Fibroblast of skin of right biceps (primary cell): Measurements from ENCODE around the gene SHANK1.
"Not testable (repeated sequence)": the region's sequence is repeated elsewhere in the genome, so short reads cannot be mapped to it uniquely, and the experiment has no call there.

Experiments
- DNase-seq: peaks from one replicate; pipeline ENCODE4 v3.0.0-alpha.2; 2013

The SHANK1 gene

DNA sequence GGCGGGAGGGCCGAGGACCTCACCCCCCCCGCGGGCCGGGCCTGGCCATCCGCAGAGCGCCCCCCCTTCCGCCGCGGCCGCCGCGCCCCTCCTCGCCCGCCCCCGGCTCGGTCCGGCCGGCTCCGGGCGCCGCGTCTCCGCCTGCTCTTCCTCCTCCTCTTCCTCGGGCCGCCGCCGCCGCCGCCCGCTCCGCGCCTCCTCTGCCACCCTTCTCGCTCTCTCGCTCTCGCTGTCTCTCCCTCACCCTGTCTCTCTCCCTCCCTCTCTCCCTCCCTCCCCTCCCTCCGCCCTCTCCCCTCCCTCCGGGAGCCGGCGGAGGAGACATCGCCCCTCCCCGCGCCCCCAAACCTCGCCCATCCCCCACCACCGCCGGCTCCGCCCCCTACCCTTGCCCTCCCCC lies at the start of gene SHANK1:
TSS of gene SHANK1 (minus strand) at position 237 of the 400 bp plus-strand sequence. CDS start 2,883 bp downstream, outside the sequence.
- DNase-seq: peak; percentile 47

DNA sequence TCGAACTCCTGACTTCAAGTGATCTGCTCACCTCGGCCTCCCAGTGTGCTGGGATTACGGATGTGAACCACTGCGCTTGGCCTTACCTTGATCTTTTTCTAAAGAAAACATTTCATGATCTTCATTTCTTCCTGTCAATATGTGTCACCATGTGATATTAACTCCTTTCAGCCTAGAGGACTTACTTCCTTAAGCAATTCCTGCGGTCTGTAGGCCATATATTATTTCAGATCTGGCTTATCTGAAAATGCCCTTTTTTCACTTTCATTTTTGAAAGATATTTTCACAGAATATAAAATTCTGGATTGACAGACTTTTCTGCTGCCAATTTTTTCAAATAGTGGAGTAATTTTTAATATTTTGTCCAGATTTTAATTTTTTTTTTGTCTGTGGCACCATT lies 48.7 kb upstream of the SHANK1 start:
- DNase-seq: no peak

DNA sequence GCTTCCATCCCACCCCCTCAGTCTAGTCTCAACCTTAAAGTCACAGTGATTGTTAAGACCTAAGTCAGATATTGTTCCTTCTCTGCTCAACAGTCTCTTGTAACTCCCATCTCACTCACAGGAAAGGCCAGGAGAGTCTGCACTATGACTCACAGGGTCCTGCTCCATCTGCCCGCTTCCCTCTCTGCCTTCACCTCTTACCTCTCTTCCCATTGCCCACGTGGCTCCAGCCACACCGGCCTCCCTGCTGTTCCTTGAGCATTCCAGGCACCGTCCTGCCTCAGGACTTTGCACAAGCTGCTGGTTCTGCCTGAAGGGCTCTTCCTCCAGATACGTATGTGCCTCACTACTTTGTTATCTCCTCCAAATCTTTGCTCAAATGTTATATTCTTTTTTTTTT lies 47.7 kb upstream of the SHANK1 start:
- not testable (repeated sequence) for DNase-seq

DNA sequence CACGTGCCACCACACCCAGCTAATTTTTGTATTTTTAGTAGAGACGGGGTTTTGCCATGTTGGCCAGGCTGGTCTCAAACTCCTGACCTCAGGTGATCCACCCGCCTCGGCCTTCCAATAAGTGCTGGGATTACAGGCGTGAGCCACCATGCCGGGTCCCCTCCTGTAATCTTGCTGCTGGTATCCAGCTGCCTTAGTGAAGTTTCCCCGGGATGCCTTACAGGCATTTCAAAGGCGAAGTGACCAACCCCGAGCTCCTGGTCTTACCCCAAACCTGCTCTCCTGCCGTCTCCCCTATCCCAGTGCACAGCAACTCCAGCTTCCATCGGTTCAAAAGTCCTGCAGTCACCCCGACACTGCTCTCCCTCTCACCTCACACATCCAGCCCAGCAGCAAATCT lies 47.1 kb upstream of the SHANK1 start:
- not testable (repeated sequence) for DNase-seq

DNA sequence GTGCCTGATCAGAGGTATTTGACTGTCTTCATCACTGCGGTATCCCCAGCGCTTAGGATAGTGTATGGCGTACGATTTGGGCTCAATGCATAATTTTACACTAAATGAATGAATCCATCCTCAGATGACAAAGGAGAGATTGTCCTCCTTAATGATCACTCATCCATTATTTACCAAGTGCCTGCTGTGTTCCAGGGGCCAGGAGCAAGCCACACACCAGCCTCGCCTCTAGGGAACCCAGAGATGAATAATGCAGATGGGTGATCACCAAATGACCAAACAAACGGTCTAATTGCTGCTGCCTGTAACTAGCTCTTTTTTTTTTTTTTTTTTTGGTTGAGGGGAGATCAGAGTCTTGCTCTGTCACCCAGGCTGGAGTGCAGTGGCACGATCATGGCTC lies 44.8 kb upstream of the SHANK1 start:
- no peak for DNase-seq

DNA sequence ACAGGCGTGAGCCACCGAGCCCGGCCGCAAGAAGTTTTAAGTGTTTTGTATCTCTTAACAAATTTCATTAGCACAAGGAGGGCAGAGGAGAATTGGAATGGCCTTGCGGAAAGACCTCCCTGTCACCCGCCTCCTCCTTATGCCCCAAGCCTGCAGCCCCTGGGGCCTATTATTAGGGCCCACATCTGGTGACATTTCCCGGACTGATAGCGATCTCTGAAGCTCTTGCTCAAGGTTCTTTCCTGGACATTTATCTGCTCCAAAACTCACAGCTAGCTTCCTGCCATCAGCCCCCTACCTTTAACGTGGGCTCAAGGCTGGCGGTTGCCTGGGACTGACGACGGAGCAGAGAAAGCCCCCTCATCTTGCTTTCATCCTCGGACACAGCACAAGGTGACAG lies 43.9 kb upstream of the SHANK1 start:
- not testable (repeated sequence) for DNase-seq

DNA sequence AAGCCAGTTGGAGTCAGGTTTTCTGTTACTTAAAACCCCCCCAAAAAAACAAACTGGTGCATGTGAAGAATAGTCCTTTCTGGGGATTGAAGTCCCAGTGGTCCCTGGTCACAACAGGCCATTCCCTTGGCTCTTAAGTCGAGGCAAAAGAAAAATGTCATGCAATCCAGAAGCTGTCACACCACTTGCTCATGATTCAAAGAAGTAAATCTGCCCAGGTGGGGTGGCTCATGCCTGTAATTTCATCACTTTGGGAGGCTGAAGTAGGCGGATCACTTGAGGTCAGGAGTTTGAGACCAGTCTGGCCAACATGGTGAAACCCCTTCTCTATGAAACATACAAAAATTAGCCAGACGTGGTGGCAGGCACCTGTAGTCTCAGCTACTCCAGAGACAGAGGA lies 41.9 kb upstream of the SHANK1 start:
- not testable (repeated sequence) for DNase-seq

DNA sequence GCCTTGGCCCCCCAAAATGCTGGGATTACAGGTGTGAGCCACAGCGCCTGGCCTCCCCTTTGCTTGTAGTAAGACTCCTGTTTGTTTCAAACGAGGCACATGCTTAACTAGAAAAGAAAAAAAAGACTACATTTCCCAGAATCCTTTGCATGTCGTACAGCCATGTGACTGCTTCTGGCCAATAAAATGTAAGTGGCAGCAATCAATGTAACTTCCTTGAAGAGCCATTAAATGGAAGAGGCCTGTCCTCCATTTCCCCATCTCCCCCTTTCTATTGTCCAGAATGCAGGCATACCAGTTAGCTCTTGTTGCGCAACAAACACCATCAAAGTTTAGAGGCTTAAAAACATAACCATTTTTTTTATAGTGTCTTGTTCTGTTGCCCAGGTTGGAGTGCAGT lies 40.3 kb upstream of the SHANK1 start:
- peak; percentile 16 for DNase-seq

DNA sequence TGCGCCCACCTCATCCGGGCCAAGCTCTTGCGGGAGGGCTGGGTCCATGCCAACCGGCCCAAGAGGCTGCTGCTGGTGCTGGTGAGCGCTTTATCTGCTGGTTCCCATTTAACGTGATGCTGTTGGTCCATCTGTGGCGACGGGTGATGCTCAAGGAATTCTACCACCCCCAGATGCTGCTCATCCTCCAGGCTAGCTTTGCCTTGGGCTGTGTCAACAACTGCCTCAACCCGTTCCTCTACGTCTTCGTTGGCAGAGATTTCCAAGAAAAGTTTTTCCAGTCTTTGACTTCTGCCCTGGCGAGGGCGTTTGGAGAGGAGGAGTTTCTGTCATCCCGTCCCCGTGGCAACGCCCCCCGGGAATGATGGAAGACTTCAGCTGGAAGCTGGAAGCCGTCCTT lies 39.5 kb upstream of the SHANK1 start:
- DNase-seq: not testable (repeated sequence)

DNA sequence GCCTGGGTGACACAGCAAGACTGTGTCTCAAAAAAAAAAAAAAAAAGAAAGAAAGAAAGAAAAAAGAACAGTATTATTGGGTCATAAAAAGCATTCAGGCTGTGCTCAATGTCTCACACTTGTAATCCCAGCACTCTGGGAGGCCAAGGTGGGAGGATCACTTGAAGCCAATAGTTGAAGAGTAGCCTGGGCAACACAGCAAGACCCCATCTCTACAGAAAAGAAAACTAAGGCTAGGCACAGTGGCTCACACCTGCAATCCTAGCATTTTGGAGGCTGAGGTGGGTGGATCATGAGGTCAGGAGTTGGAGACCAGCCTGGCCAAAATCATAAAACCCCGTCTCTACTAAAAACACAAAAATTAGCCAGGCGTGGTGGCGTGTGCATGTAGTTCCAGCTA lies 38.0 kb upstream of the SHANK1 start:
- DNase-seq: not testable (repeated sequence)

DNA sequence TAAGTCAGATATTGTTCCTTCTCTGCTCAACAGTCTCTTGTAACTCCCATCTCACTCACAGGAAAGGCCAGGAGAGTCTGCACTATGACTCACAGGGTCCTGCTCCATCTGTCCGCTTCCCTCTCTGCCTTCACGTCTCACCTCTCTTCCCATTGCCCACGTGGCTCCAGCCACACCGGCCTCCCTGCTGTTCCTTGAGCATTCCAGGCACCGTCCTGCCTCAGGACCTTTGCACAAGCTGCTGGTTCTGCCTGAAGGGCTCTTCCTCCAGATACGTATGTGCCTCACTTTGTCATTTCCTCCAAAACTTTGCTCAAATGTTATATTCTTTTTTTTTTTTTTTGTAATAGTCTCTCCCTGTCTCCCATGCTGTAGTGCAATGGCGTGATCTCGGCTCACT lies 36.6 kb upstream of the SHANK1 start:
- DNase-seq: not testable (repeated sequence)

DNA sequence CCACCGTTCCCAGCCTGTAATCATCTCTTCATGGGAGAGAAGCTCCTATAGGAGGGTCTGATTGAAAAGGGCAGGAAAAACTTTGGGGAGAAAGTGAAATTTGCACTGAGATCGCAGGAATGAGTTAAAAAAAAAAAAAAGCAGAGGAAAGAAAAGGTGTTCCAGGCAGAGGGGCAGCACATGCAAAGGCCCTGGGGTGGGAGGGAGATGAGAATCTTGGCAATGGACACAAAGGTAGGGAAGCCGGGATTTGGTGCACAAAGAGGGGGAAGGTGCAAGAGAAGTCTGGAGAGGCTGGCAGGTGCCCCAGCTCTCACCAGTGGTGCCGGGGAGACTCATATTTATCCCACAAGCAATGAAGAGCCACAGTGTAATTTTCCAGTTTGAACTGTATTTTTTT lies 34.3 kb upstream of the SHANK1 start:
- no peak for DNase-seq

DNA sequence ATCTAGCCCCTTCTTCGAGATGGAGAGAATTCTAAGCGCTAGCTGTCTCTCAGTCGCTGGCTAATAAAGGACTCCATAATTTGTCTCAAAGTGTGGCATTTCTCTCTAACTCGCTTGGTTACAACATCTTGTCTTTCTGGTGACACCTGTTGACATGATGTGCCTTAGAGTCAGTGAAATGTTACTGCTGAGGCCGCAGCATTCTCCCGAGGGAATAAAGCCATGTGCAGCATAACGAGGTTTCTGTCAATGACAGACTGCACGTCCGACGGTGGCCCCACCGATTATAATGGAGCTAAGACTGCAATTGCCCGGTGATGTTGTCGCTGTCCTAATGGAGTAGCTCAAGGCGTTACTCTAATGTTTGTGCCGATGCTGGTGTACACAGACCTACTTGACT lies 30.4 kb upstream of the SHANK1 start:
- DNase-seq: no peak

DNA sequence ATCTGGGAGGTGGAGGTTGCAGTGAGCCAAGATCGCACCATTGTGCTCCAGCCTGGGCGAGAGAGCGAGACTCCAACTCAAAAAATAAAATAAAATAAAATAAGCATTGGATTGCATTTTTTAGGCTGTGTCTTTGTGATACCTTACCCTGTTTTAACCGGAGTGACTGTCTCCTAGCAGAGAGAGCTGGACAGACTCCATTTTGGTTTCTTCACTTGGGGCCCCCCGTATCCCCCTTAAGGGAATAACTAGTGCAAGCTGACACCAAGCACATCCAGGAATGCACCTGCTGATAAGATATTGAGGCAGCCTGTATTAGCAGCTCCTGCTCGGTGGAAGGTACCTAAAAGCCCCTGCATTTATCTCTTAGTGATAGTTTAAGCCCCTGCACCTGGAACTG lies 29.9 kb upstream of the SHANK1 start:
- no peak for DNase-seq

DNA sequence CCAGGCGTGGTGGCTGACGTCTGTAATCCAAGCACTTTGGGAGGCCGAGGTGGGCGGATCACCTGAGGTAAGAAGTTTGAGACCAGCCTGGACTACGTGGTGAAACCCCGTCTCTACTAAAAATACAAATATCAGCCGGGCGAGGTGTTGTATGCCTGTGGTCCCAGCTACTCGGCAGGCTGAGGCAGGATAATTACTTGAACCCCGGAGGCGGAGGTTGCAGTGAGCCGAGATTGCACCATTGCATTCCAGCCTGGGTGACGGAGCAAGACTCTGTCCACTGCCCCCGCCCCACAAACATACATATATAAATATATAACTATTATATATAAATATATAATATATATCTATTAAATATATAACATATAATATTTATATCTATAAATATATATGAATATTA lies 27.5 kb upstream of the SHANK1 start:
- DNase-seq: not testable (repeated sequence)

DNA sequence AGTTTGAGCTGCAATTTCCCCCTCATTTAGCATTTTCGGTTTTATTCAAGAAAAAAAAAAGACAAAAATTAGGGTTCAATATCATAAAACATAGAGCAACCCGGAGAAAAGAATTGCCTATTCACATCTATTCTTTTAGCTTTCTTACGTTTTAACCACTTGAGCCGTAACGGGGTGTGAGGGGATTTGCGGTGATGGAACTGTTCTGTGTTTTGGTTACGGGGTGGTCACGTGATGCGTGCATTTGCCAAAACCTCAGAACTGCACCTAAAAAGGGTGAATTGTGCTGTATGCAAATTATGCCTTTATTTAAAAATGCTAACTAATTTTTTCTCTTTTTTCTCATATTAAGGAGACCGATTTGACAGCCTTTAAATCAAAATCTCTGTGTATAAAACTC lies 25.6 kb upstream of the SHANK1 start:
- no peak for DNase-seq

DNA sequence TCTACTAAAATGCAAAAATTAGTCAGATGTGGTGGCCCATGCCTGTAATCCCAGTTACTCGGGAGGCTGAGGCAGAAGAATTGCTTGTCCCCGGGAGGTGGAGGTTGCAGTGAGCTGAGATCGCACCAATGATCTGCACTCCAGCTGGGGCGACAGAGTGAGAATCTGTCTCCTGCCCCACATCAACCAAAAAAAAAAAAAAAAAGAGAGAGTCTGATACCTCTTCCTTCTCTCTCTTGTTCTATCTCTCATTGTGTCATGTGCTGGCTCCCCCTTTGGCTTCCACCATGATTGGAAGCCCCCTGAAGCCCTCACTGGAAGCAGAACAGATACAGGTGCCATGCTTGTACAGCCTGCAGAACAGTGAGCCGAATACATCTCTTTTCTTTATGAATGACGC lies 23.9 kb upstream of the SHANK1 start:
- no peak for DNase-seq

DNA sequence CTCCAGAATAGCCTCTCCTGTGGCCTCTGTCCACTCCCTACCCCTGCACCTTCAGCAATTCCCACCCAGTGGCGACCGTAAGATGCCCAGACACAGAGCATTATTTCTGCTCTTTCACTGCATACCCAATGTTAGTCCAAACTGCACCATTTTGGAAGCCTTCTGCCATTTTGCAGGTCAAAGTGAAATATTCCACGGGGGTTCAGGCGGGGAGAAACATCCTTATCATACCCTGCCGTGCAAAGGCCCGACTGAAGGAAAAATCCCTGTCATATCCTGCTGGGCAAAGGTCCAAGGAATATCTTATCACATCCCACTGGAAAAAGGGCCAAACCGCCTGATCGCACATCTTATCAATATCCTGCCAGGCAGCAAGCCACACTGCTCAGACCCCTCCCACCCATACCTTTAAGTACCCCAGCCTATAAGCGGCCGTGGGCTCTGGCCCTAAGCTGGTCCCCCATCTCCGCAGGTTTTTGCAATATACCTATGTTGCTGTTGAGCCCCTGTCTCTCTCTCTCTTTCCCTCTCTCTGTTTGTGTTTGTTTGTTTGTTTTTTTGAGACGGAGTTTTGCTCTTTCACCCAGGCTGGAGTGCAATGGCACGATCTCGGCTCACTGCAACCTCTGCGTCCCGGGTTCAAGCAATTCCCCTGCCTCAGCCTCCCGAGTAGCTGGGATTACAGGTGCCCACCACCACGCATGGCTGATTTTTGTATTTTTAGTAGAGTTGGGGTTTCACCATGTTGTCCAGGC lies 21.8 kb upstream of the SHANK1 start:
- DNase-seq: no peak

DNA sequence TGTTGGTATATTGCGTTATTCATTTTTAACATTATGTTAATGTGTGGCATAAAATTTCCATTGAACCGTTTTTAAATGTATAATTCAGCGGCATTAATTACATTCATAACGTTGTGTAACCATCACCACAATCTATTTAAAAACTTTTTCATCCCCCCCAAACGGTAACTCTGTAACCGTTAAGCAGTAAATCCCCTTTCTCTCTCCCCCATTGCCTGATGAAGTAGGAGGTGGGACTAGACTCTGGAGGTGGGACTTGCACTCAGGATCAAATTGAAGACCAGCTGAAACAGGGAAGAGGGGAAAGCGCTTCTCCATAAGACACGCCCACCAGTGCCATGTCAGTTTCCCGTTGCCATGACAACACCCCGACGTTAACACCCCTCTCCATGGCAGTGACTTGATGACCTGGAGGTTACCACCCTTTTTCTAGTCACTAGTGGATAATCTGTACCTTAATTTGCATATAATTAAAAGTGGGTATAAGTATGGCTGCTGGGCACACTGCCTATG lies 20.4 kb upstream of the SHANK1 start:
- no peak for DNase-seq

DNA sequence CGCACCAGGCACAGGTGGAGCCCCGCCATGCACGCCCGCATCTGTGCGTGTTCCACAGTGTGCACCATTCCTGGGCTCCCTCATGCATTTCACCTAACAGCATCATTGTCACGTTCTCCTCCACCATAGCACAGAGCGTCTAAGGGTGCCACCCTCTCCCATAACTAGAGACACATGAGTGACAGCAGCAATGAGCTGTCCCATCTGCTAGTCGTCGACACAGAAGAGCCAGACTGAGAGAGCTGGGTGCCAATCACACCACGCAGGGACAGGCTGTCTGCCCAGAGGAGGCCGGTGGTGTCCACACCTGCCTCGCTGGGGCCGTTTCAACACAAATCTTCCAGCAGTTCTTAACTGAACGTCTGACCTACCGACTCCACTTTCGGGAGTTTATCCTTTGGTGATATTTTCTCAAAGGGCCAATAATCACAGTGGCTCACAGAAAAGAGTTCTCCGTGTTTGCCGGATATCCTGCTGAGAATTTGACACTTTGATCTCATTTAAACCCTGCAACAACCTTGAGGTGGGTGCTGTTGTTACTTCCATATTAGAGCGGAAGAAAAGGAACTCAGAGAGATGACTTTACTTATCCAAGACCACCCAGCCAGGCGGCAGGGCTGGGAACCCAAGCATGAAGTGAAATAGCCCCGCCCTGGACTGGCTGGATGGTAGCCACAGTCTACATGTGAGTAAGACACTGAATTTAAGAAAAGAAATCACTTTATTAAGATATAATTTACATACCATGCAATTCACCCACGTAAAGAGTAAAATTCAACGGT lies 19.7 kb upstream of the SHANK1 start:
- no peak for DNase-seq

DNA sequence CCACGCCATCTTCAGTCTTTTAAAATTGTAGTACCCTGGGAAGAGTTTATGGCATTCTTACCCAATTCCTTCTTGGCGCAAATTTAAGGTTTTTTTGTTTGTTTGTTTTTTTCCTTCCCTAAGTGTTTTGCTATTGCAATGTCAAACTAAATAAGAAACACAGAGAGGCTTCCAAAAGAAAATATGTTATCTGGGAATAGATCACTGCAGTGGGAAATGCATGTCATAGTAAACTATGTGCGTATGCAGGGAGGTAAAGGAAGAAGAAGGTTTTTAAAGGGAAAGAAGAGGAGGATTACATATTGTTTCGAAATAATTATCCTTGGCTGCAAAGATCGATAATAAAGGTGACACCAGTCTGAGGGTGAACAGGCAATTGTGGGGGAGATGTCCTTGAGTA lies 16.7 kb upstream of the SHANK1 start:
- no peak for DNase-seq

DNA sequence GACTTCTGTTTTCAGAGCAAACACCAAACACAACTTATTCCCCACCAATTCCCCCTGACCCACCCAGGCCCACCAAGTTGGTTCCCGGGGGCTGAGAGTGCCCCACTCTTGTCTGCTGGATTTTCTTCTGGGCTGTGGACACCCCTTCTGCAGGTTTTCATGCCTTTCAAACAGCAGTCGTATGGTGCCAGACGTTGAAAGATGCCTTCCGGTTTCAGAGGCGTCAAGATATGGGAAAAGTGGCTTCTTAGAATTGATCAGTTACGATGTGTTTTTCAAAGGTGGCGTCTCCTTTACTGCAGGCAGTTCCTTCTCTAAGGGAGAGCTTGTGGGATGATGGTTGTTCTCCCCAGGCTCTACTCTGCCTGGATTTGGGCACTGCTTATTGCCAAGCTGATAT lies 16.3 kb upstream of the SHANK1 start:
- DNase-seq: no peak

DNA sequence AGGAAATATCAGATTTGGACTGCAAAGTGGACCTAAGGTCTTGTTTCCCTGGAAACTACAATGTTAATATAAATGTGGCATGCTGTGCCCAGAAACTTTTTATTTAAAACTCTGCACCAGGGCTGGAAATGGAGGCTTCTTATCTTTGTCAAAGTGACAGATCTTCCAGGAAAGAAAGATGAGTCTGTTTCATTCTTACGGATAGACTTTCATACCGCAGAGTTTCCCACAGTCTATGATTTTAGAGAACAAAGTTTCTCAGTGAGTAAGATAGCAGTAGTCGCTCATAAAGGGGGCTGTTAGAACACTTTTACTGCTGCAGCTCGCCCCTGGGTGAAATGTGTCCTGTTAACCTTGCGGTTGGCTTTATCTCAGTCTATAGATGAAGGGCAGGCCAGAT lies 10.3 kb upstream of the SHANK1 start:
- DNase-seq: no peak

DNA sequence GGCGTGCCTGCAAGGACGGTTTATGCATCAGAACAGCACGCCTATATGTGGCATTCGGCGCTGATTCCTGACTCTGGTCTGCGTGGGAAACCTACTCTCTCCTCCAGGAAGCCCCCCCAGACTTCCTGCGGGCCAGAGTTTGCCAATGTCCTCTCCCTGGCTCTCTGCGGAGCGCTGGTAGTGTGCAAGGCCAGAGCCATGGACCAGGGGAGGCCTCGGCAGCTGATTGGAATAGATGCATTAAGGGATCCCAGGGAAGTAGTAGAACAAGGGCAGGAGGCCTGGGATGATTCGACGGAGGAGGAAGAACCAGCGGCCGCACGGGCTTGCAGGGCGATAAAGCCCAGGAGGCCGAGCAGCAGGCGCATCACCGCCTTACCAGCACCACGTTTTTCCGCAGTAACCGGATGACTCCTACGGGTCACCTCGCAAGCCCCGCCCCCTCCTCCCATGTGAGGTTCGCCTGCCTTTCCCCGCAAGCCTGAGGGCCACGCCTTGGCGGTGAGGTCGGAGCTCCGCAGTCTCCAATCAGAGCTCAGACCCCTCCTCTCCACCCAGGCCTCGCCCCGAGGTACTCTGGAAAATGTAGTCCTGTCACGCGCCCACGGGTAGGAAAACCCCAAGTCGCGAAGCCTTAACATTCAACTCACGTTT lies 8.6 kb upstream of the SHANK1 start:
- DNase-seq: peak; percentile 85
